Measurements from ENCODE around the gene FRMPD2. TPM values are rescaled to one million over a fixed set of nuclear protein-coding genes. Genes with fewer than 3 reads are reported as not detected.
"Not testable (repeated sequence)": the region's sequence is repeated elsewhere in the genome, so short reads cannot be mapped to it uniquely, and the experiment has no call there.

Gene FRMPD2
- total RNA-seq, 1 donor = not detected

- Histone ChIP-seq H3K4me1 (ENCODE audit: insufficient read depth, low read length) (no peaks in the 10 kb centered on the region), H3K27me3 (ENCODE audit: insufficient read depth, low read length) (no peaks in the 10 kb centered on the region), H3K9me3 (ENCODE audit: low read depth, low read length) (no peaks in the 10 kb centered on the region), H3K4me3 (ENCODE audit: low read length) (no peak overlapping the region)
Observed at GRCh38 chr10:48251152-48251524, 23.4 kb downstream of the FRMPD2 start.

GRCh38 chr10:48249763-48250351 lies 24.6 kb downstream of the FRMPD2 start:
- no peaks in the 10 kb centered on the region for H3K9me3 ChIP-seq (ENCODE audit: low read depth, low read length)
- no peak overlapping the region for H3K4me3 ChIP-seq (ENCODE audit: low read length)
- H3K27me3 ChIP-seq (ENCODE audit: insufficient read depth, low read length) = no peaks in the 10 kb centered on the region
- no peaks in the 10 kb centered on the region for H3K4me1 ChIP-seq (ENCODE audit: insufficient read depth, low read length)

DNA sequence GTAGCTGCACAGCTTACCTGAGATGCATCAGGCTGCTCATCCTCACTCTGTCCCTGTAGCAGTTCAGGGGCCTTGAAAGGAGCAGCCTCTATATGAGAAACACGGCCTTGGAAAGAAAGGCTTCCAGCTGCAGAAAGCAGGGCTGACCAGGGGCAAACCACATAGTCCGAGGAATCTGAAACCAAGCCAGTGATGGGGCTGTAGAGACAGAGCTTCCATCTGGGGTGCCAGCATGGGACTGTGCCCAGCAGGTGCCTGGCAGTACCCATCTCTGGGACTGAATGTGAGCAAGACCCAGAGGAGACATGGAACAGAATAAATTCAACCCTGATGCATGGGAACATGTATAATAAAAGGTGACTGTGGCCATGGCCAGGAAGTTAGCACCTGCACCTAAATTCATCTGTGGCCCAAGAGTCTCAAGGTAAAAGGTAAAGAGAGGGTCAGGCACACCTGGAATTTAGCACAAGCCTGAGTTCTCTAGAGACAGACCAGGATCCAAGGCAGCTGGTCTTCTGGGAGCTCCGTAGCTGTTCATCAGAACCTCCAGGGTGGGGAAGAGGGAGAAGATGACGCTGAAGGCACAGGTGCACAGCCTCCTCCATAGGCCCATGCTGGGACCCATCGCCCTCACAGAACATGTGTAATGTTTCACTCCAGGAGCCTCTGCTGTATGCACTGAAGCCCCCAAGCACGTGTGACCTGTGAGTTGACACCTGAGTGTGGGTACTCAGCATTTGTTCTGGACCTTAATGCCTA lies 25.3 kb downstream of the FRMPD2 start:
- no peaks in the 10 kb centered on the region for H3K4me1 ChIP-seq (ENCODE audit: insufficient read depth, low read length)
- H3K27me3 ChIP-seq (ENCODE audit: insufficient read depth, low read length) = no peaks in the 10 kb centered on the region
- H3K4me3 ChIP-seq (ENCODE audit: low read length) = no peak overlapping the region
- H3K9me3 ChIP-seq (ENCODE audit: low read depth, low read length) = no peaks in the 10 kb centered on the region

- Histone ChIP-seq H3K9me3 (ENCODE audit: low read depth, low read length) (no peaks in the 10 kb centered on the region), H3K27me3 (ENCODE audit: insufficient read depth, low read length) (no peaks in the 10 kb centered on the region), H3K4me3 (ENCODE audit: low read length) (no peak overlapping the region), H3K4me1 (ENCODE audit: insufficient read depth, low read length) (no peaks in the 10 kb centered on the region)
Observed at GRCh38 chr10:48248462-48248861, 26.0 kb downstream of the FRMPD2 start.

GRCh38 chr10:48247680-48248079 lies 26.8 kb downstream of the FRMPD2 start:
- H3K4me1 ChIP-seq (ENCODE audit: insufficient read depth, low read length) = no peaks in the 10 kb centered on the region
- H3K27me3 ChIP-seq (ENCODE audit: insufficient read depth, low read length) = no peaks in the 10 kb centered on the region

DNA sequence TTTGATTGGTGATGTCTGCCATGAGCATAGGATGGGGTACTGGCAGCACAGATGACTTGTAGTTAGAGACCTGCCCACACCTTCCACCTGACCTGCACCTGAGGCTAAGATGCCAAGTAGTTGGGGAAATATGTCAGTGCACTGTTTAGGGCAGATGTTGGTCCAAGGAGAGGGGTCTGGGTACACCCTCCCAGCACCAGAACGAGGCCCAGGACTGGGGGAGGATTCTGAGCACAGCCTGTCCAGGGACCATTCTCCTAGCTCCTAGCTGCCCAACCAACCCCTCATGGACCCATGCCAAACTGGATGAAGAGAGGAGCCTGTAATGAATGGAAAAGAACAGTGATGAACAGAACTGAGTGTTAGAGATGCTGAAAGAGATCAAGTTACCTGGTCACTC lies 28.0 kb downstream of the FRMPD2 start:
- no peaks in the 10 kb centered on the region for H3K27me3 ChIP-seq (ENCODE audit: insufficient read depth, low read length)
- no peak overlapping the region for H3K4me3 ChIP-seq (ENCODE audit: low read length)
- H3K9me3 ChIP-seq (ENCODE audit: low read depth, low read length) = no peaks in the 10 kb centered on the region
- no peaks in the 10 kb centered on the region for H3K4me1 ChIP-seq (ENCODE audit: insufficient read depth, low read length)

More at GRCh38 chr10:48247680-48248079, 26.8 kb downstream of the FRMPD2 start:
- Histone ChIP-seq H3K4me3 (ENCODE audit: low read length) (no peak overlapping the region), H3K9me3 (ENCODE audit: low read depth, low read length) (no peaks in the 10 kb centered on the region)

- no peak overlapping the region for H3K4me3 ChIP-seq (ENCODE audit: low read length)
- no peaks in the 10 kb centered on the region for H3K4me1 ChIP-seq (ENCODE audit: insufficient read depth, low read length)
- no peaks in the 10 kb centered on the region for H3K27me3 ChIP-seq (ENCODE audit: insufficient read depth, low read length)
- H3K9me3 ChIP-seq (ENCODE audit: low read depth, low read length) = no peaks in the 10 kb centered on the region
Observed at GRCh38 chr10:48245977-48246376, 28.5 kb downstream of the FRMPD2 start.

DNA sequence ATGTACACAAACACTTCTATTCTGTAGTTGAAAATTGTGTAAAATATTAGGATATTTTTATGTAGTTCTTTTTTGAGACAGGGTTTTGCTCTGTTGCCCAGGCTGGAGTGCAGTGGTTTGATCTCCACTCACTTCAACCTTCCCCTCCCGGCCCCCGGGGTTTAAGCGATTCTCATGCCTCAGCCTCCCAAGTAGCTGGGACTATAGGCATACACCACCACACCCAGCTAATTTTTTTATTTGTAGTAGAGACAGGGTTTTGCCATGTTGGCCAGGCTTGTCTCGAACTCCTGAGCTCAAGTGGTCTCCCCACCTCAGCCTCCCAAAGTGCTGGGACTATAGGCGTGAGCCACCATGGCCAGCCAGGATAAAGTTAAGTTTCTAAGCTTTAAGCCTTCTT lies 30.6 kb downstream of the FRMPD2 start:
- not testable (repeated sequence) for H3K27me3 ChIP-seq (ENCODE audit: insufficient read depth, low read length); H3K4me1 ChIP-seq (ENCODE audit: insufficient read depth, low read length); H3K4me3 ChIP-seq (ENCODE audit: low read length); H3K9me3 ChIP-seq (ENCODE audit: low read depth, low read length)

DNA sequence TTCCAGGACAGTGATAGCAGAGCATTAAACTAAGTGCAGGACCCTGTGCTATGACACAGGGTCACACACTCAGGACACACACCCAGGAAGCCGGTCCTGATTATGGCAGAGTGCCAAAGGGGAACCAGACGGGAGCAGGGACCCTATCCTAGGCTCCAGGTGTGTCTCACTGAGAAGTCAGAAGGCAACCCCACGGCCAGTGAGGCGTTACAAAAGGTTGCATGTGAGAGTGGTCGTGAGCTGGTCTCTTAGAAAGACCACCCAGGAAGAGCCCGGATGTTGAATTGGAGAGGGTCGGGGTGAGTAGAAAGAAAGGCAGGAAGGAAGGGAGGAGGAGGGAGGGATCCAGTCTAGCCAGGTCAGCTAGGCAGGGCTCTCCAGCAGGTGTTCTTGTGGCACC lies 31.0 kb downstream of the FRMPD2 start:
- H3K9me3 ChIP-seq (ENCODE audit: low read depth, low read length) = no peaks in the 10 kb centered on the region
- H3K4me3 ChIP-seq (ENCODE audit: low read length) = no peak overlapping the region
- no peaks in the 10 kb centered on the region for H3K27me3 ChIP-seq (ENCODE audit: insufficient read depth, low read length)
- no peaks in the 10 kb centered on the region for H3K4me1 ChIP-seq (ENCODE audit: insufficient read depth, low read length)

DNA sequence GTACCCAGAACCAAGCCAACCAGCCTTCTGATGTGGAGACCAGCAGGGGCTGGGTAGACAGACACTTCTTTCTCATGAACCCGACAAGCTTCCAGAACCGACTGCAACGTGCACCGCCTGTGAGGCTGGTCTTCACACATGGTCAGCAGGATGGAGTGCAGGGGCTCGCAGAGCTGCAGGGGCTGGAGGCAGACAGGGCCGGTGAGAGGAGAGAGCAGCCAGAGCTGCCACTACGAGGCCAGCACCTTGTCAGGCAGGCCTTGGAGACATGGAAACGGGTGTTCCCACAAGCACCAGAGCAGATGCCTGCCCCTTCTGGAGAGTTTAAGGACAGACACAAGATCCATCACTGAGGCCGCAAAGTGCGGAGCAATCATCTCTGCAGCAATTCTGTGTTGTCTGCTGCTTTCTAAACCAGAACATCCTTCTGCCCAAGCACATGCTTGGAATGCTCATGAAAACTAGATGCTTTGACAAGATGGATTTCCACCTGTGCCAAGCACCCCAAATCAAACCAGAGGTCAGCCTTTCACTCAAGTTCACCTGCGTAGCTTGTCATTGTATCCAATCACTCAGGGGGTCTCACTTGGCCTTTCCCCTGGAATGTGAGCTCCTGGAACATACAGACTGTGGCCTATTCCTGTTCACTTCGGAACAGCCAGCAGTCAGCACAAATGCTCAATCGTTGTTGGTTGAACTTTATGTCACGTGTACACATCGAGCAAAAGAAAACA lies 32.2 kb downstream of the FRMPD2 start:
- Histone ChIP-seq H3K4me3 (ENCODE audit: low read length) (no peak overlapping the region), H3K27me3 (ENCODE audit: insufficient read depth, low read length) (no peaks in the 10 kb centered on the region), H3K4me1 (ENCODE audit: insufficient read depth, low read length) (no peaks in the 10 kb centered on the region), H3K9me3 (ENCODE audit: low read depth, low read length) (no peaks in the 10 kb centered on the region)

GRCh38 chr10:48241332-48241731 lies 33.2 kb downstream of the FRMPD2 start:
- no peak overlapping the region for H3K4me3 ChIP-seq (ENCODE audit: low read length)
- H3K4me1 ChIP-seq (ENCODE audit: insufficient read depth, low read length) = no peaks in the 10 kb centered on the region
- no peaks in the 10 kb centered on the region for H3K27me3 ChIP-seq (ENCODE audit: insufficient read depth, low read length)
- no peaks in the 10 kb centered on the region for H3K9me3 ChIP-seq (ENCODE audit: low read depth, low read length)

DNA sequence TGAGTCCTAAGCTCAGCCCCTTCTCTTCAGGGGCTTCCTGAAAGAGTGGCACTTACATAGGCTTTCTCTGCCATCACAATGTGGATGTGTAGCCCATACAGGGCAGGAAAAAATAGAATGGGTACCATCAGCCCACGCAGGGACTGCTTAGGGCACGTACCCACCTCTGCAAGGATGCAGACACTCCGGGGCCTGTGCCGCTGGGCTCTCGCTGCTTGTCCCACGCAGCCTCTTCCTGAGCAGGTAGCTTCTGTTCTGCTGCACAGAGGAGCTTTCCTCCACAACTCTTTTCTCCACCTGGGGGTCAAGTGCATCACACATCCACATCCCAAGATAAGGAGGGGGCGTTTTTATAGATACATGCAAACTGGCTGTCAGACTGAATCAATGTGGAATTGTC lies 34.3 kb downstream of the FRMPD2 start:
- Histone ChIP-seq H3K27me3 (ENCODE audit: insufficient read depth, low read length) (no peaks in the 10 kb centered on the region), H3K4me3 (ENCODE audit: low read length) (no peak overlapping the region), H3K4me1 (ENCODE audit: insufficient read depth, low read length) (no peaks in the 10 kb centered on the region), H3K9me3 (ENCODE audit: low read depth, low read length) (no peaks in the 10 kb centered on the region)

DNA sequence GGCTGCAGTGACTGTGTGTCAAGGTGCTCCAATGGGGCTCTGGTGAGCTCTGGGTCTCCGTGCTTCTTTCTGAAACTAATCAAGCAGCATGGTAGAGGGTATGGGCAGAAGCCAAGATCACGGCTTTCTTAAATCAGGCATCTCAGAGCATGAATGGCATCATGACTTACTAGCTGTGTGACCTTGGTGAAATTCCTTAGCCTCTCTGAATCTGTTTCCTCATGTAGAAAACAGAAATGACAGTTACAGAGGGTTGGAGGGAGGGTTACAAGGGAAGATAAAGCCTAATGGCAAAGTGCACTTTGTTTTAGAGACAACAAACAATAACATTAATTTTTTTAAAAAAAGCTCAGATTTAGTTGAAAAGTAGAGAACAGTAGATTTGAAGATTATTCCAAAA lies 34.9 kb downstream of the FRMPD2 start:
- Histone ChIP-seq H3K9me3 (ENCODE audit: low read depth, low read length) (no peaks in the 10 kb centered on the region), H3K4me3 (ENCODE audit: low read length) (no peak overlapping the region), H3K27me3 (ENCODE audit: insufficient read depth, low read length) (no peaks in the 10 kb centered on the region), H3K4me1 (ENCODE audit: insufficient read depth, low read length) (no peaks in the 10 kb centered on the region)

DNA sequence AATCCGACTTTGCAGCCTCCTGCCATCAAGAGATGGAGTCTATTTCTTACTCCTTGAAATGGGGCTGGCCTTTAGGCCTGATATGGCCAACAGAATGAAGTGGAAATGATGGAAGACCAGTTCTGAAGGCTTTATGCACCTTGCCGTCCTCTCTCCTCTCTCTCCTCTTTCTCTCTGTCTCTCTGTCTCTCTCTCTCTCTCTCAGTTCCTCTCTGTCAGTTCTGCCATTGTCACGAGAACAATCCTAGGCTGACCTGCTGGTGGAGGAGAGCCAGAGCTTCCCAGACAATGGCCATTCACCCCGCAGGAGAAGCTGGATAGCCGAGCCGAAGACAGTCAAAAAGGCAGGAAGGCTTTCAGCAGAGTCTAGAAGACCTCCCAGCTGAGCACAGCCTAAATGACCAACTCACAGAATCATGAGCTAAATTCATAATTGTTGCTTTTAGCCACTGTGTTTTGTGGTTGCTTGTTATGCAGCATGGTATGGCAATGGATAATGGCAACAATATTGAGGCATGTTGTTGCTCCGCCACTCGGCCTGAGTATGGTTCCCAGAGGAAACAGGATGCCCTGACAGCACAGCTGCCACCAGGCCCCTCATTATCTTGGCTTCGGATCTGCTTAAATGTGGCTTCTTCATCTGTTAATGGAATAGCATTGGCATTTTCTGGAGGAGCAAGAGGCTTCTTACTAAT lies 35.5 kb downstream of the FRMPD2 start:
- no peaks in the 10 kb centered on the region for H3K4me1 ChIP-seq (ENCODE audit: insufficient read depth, low read length)
- no peaks in the 10 kb centered on the region for H3K27me3 ChIP-seq (ENCODE audit: insufficient read depth, low read length)

More for the DNA sequence above, 35.5 kb downstream of the FRMPD2 start:
- Histone ChIP-seq H3K9me3 (ENCODE audit: low read depth, low read length) (no peaks in the 10 kb centered on the region), H3K4me3 (ENCODE audit: low read length) (no peak overlapping the region)

Measured in mononuclear cell (primary cell).